Psoas muscle (tissue), 8 donors: ENCODE data around the gene VPS35L. TPM values are rescaled to one million over a fixed set of nuclear protein-coding genes. Genes with fewer than 3 reads are reported as not detected.

Source experiments
- ATAC-seq, 4 donors: fragments of 200-7000 bp; cut with Tn5 transposase; one replicate each; pipeline ENCODE4 v1.9.1; 2020; ENCODE audit warnings: moderate library complexity in 3 of 4, mild to moderate bottlenecking in 2 of 4
- DNase-seq, 2 donors: peaks; one replicate each; pipeline ENCODE4 v3.0.0-alpha.2; 2020
- H3K27ac ChIP-seq: fragments of 200-600 bp; one replicate; pipeline ENCODE4 v1.8.0; 2022
- H3K27me3 ChIP-seq, 3 donors: fragments of 200-600 bp in 1 of 3; one replicate each; pipeline versions ENCODE4 v1.6.1 to v1.8.0; 2013 to 2022; ENCODE audit warnings: low read length in 2 of 3, mild to moderate bottlenecking in 2 of 3, moderate library complexity in 1 of 3; ENCODE audit not compliant: insufficient read depth in 3 of 3
- H3K36me3 ChIP-seq, 2 donors: fragments of 200-600 bp in 1 of 2; one replicate each; pipeline versions ENCODE4 v1.6.1 to v1.8.0; 2013 to 2022; ENCODE audit warnings: low read depth in 1 of 2, mild to moderate bottlenecking in 1 of 2, moderate library complexity in 1 of 2; ENCODE audit not compliant: insufficient read depth in 1 of 2
- H3K4me1 ChIP-seq: fragments of 200-600 bp; one replicate; pipeline ENCODE4 v1.8.0; 2022
- H3K4me3 ChIP-seq: fragments of 200-600 bp; one replicate; pipeline ENCODE4 v1.8.0; 2022; ENCODE audit warnings: mild to moderate bottlenecking
- H3K9me3 ChIP-seq: fragments of 200-600 bp; one replicate; pipeline ENCODE4 v1.8.0; 2022
- WGBS, 3 donors: extraction: QIAGEN DNeasy Blood & Tissue Kit; methylation state at CpG; one replicate each; pipeline versions ENCODE4 v1.1.6 to v1.1.7; 2013; 5-methylcytosine and 5-hydroxymethylcytosine counted together
- intact Hi-C, 2 donors: fragments of 100-400 bp; cut with DNase I; formaldehyde crosslinking; loops; one replicate each; pipeline versions ENCODE4 v1.11.0 to v1.14.2; 2022
- polyA plus RNA-seq, 3 donors: library from polyadenylated mRNA; stranded (reverse); fragments of 200-250 nt; gene quantifications; one replicate each; pipeline ENCODE4 v1.2.3, GENCODE V29; 2013
- total RNA-seq, 4 donors: library from RNA; stranded (reverse); fragmentation: NEBNext Ultra II Directional in 2 of 4; extraction: Animal tissue kit (Norgen Biotek cat#: 25700) in 2 of 4; gene quantifications; one replicate each; pipeline versions ENCODE4 v1.2.1 to v1.2.4, GENCODE V29; 2021 to 2023
- TF ChIP-seq, protein P1 (sequence below): fragments of 200-600 bp; IDR thresholded peaks from one replicate; pipeline ENCODE4 v1.8.0; 2022; ENCODE audit warnings: antibody characterized with exemption
- donor health status: healthy with polysubstance abuse.
- donor health status: DM: no; HTN: no; CAD: no; lungs with moderate emphysema.
- donor health status: Bipolar disorder and iron deficiency.
- donor health status: healthy.
- donor health status: DM: yes; HTN: yes; CAD: no.
- donor health status: DM: no; HTN: no; CAD: no.
- donor health status: DM: no; HTN: no; CAD: no.
- donor health status: DM: yes; HTN: yes; CAD: no.

Gene VPS35L
- total and polyA plus RNA-seq, 7 donors, result 12.6 to 34.6 (median 27.8) TPM

DNA sequence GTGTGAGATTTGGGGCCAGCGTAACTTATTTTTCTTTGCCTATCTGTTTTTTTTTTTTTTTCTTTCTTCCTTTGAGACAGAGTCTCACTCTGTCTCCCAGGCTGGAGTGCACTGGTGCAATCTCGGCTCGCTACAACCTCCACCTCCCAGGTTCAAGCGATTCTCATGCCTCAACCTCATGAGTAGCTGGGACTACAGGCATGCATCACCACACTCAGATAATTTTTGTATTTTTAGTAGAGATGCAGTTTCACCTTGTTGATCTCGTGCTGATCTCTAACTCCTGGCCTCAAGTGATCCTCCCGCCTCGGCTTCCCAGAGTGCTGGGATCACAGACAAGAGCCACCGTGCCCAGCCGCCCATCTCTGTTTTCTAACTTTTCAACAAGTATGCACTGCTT, 63.4 kb downstream of the VPS35L start:
- no peak overlapping the region for H3K27ac ChIP-seq
- TF ChIP-seq, protein P1, sequence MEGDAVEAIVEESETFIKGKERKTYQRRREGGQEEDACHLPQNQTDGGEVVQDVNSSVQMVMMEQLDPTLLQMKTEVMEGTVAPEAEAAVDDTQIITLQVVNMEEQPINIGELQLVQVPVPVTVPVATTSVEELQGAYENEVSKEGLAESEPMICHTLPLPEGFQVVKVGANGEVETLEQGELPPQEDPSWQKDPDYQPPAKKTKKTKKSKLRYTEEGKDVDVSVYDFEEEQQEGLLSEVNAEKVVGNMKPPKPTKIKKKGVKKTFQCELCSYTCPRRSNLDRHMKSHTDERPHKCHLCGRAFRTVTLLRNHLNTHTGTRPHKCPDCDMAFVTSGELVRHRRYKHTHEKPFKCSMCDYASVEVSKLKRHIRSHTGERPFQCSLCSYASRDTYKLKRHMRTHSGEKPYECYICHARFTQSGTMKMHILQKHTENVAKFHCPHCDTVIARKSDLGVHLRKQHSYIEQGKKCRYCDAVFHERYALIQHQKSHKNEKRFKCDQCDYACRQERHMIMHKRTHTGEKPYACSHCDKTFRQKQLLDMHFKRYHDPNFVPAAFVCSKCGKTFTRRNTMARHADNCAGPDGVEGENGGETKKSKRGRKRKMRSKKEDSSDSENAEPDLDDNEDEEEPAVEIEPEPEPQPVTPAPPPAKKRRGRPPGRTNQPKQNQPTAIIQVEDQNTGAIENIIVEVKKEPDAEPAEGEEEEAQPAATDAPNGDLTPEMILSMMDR, result no peak
- H3K9me3 ChIP-seq, result no peaks in the 10 kb centered on the region
- peaks cover 3 to 82% of the 10 kb centered on the region in 2 donors for H3K36me3 ChIP-seq
- intact Hi-C loops, result no loop called here
- ATAC-seq, result no peak
- WGBS, 3 donors, result 94 to 96% (median 96%) methylated on average over 9 of the region's 9 CpGs
- DNase-seq, result no peak
- H3K4me1 ChIP-seq, result no peaks in the 10 kb centered on the region
- no peak overlapping the region for H3K4me3 ChIP-seq
- no peaks in the 10 kb centered on the region for H3K27me3 ChIP-seq

DNA sequence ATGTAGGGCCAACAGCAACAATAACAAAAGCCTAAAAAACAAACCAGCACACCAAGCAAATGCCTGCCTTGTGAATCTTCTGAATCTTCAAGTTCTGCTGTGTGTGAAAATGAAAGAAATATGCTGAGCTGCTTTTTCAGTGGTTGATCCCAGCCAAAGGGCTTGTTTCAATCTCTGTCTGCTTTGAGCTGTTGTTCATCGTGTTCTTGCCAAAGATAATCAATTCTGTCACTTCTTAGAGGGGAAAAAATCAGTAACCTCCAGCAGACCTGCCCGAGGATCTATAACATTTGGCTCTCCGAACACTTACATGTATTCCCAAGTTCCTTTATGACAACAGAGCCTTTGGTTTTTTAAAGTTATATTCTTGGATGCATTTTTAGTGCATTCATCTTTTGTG, 65.9 kb downstream of the VPS35L start:
- Histone ChIP-seq H3K4me3 (no peak overlapping the region), H3K4me1 (no peaks in the 10 kb centered on the region), H3K9me3 (no peaks in the 10 kb centered on the region), H3K27ac (no peak overlapping the region), H3K27me3 (no peaks in the 10 kb centered on the region), H3K36me3 (peaks cover 3 to 78% of the 10 kb centered on the region in 2 donors)
- TF ChIP-seq, protein P1, result no peak
- WGBS, 3 donors, result 83 to 87% (median 86%) methylated on average over 3 of the region's 3 CpGs
- intact Hi-C loops, result no loop called here
- ATAC-seq (no peak), DNase-seq (no peak)

DNA sequence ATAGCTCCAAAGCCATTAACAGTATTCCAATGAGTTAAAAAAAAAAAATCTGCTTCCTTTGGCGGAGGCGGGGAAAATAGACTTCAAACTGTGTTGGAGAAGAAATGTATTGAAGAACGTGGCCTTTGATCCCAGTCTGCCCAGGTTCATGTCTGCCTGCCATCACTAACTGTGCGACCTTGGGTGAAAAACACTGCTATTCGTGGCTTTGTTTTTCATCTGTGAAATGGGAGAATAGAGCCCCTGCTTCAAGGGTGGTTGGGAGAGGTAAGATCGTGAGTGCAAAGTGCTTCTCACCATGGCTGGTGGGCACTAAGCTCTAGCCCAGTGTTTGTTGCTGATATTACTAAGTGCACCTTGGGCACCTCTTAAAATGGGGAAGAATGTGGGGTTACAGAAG, 69.5 kb downstream of the VPS35L start:
- Histone ChIP-seq H3K9me3 (no peaks in the 10 kb centered on the region), H3K4me1 (no peaks in the 10 kb centered on the region), H3K36me3 (peaks cover 3 to 76% of the 10 kb centered on the region in 2 donors), H3K27ac (no peak overlapping the region), H3K4me3 (no peak overlapping the region), H3K27me3 (no peaks in the 10 kb centered on the region)
- no peak for ATAC-seq
- intact Hi-C loops, result no loop called here
- TF ChIP-seq, protein P1, result no peak
- DNase-seq, result no peak
- 94 to 95% (median 94%) methylated on average over 6 of the region's 6 CpGs for WGBS, 3 donors

DNA sequence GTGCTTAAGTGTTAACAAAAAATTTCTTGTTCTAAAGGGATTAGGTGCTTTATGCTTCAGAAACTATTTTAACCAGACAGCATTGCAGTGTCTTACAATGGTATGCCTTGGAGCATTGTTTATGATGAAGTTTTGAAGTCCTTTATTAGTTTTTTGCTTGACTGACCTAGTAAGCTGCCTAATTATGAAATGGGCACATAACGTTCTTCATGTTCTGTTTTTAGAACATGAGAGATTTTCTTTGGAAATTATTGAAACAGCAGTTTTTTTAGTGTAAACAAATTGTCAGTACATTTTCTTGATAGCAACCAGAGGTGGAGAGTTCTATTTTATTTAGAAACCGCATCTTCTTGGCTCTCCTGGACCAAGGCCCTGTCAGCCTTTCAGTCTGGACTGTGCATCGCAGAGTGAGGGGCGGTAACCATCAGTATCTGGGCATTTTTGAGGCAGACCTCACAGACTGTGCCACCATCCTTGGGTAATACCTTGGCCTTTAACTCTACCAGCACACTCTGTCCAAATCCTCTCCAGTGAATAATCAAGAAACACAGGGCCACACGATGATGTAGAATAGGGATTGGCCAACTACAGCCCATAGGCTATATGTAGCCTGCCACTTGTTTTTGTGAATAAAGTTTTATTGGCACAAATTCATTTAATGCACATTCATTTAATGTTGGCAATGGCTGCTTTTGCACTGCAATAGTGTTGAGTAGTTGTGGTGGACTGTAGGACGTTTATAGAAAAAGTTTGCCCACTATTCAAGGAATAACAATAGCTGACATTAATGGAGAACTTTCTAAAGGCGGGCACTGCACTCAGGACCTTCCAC, 81.1 kb downstream of the VPS35L start:
- H3K27ac ChIP-seq, result no peak overlapping the region
- DNase-seq, result no peak
- TF ChIP-seq, protein P1, result no peak
- no peaks in the 10 kb centered on the region for H3K9me3 ChIP-seq
- no peak for ATAC-seq
- peaks cover 4 to 100% of the 10 kb centered on the region in 2 donors for H3K36me3 ChIP-seq
- no peaks in the 10 kb centered on the region for H3K4me1 ChIP-seq
- H3K27me3 ChIP-seq, result no peaks in the 10 kb centered on the region
- intact Hi-C loops, result no loop called here
- 85 to 93% (median 86%) methylated on average over 7 of the region's 7 CpGs for WGBS, 3 donors
- H3K4me3 ChIP-seq, result no peak overlapping the region
